Measurements from ENCODE around the gene HOXD12.
A peak's percentile ranks its signal among the peaks of the same experiment; 100 is the strongest.

DNA sequence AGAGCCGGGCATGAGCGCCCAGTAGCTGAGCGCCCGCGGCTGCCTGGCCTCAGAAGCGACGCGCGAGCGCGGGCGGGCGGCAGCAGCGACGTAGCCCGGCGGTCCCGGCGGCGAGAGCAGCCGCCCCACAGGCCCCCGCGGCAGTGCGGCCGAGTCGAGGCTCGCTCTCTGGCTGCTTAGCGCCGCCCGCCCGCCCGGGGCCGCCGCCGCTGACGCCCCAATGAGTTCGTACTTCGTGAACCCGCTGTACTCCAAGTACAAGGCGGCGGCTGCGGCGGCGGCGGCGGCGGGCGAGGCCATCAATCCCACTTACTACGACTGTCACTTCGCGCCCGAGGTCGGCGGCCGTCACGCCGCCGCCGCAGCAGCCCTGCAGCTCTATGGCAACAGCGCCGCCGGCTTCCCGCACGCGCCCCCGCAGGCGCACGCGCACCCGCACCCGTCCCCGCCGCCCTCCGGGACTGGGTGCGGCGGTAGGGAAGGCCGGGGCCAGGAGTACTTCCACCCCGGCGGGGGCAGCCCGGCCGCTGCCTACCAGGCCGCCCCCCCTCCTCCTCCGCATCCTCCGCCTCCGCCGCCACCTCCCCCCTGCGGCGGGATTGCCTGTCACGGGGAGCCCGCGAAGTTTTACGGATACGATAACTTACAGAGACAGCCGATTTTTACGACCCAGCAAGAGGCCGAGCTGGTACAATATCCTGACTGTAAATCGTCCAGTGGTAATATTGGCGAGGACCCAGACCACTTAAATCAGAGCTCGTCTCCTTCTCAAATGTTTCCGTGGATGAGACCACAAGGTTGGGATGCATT lies 30.8 kb downstream of the HOXD12 start:
- TF ChIP-seq, protein P1, sequence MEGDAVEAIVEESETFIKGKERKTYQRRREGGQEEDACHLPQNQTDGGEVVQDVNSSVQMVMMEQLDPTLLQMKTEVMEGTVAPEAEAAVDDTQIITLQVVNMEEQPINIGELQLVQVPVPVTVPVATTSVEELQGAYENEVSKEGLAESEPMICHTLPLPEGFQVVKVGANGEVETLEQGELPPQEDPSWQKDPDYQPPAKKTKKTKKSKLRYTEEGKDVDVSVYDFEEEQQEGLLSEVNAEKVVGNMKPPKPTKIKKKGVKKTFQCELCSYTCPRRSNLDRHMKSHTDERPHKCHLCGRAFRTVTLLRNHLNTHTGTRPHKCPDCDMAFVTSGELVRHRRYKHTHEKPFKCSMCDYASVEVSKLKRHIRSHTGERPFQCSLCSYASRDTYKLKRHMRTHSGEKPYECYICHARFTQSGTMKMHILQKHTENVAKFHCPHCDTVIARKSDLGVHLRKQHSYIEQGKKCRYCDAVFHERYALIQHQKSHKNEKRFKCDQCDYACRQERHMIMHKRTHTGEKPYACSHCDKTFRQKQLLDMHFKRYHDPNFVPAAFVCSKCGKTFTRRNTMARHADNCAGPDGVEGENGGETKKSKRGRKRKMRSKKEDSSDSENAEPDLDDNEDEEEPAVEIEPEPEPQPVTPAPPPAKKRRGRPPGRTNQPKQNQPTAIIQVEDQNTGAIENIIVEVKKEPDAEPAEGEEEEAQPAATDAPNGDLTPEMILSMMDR (IDR thresholded peaks at IDR 0.05) = peak in 1 of 5 experiments; percentile 7
- no peak for TF ChIP-seq POLR2A (IDR thresholded peaks at IDR 0.05)
